GM21528 (cell line): ENCODE data around the gene PSMB8.
A peak's percentile ranks its signal among the peaks of the same experiment; 100 is the strongest.

ENCODE experiments used
- ATAC-seq: cut with Tn5 transposase; IDR thresholded peaks from one replicate; pipeline ENCODE4 v1.9.1; 2021; ENCODE audit warnings: mild to moderate bottlenecking, moderate library complexity; ENCODE audit not compliant: unreplicated experiment, low FRiP score

PSMB8 gene

GRCh38 chr6:32857156-32857891, 13.5 kb upstream of the PSMB8 start:
- no peak for ATAC-seq

- ATAC-seq = no peak
These were observed 11.8 kb upstream of the PSMB8 start for GRCh38 chr6:32855467-32856174.

- ATAC-seq = peak; percentile 11
These were observed 10.7 kb upstream of the PSMB8 start for GRCh38 chr6:32854376-32855178.

- ATAC-seq = peak; percentile 81
These were observed 9.9 kb upstream of the PSMB8 start, which contains the start of the genes PSMB9 and TAP1 for GRCh38 chr6:32853541-32854375. Gene PSMB9, plus strand, starts transcription at chr6:32854192. Its CDS starts 38 bp downstream, at chr6:32854230. Gene TAP1, minus strand, starts transcription at chr6:32853704. Its CDS starts 68 bp downstream, at chr6:32853636.

GRCh38 chr6:32852844-32853540, 9.1 kb upstream of the PSMB8 start:
- peak; percentile 14 for ATAC-seq

GRCh38 chr6:32852018-32852843, 8.4 kb upstream of the PSMB8 start:
- no peak for ATAC-seq

- no peak for ATAC-seq
These were observed 7.2 kb upstream of the PSMB8 start for GRCh38 chr6:32851025-32851424.

- no peak for ATAC-seq
These were observed 5.3 kb upstream of the PSMB8 start for GRCh38 chr6:32849126-32849525.

- ATAC-seq = no peak
These were observed 3.9 kb upstream of the PSMB8 start for GRCh38 chr6:32847795-32848194.

GRCh38 chr6:32847004-32847403, 3.2 kb upstream of the PSMB8 start:
- no peak for ATAC-seq

GRCh38 chr6:32845384-32845884, 1.6 kb upstream of the PSMB8 start:
- ATAC-seq = no peak

- no peak for ATAC-seq
These were observed 1.1 kb upstream of the PSMB8 start for GRCh38 chr6:32844839-32845383.

GRCh38 chr6:32843331-32843978, 392 bp downstream of the PSMB8 start:
- ATAC-seq = peak; percentile 0

GRCh38 chr6:32842690-32843089, 1.2 kb downstream of the PSMB8 start:
- ATAC-seq = no peak

GRCh38 chr6:32842021-32842650, 1.7 kb downstream of the PSMB8 start:
- no peak for ATAC-seq

GRCh38 chr6:32840604-32841246, 3.1 kb downstream of the PSMB8 start:
- ATAC-seq = no peak

GRCh38 chr6:32839356-32839755, 4.5 kb downstream of the PSMB8 start:
- no peak for ATAC-seq
